GM21576 (cell line): Measurements from ENCODE around the gene EXOC4.

Experiments
- ATAC-seq: cut with Tn5 transposase; IDR thresholded peaks from one replicate; pipeline ENCODE4 v1.9.1; 2021; ENCODE audit warnings: mild to moderate bottlenecking, moderate library complexity; ENCODE audit not compliant: unreplicated experiment

The EXOC4 gene

DNA sequence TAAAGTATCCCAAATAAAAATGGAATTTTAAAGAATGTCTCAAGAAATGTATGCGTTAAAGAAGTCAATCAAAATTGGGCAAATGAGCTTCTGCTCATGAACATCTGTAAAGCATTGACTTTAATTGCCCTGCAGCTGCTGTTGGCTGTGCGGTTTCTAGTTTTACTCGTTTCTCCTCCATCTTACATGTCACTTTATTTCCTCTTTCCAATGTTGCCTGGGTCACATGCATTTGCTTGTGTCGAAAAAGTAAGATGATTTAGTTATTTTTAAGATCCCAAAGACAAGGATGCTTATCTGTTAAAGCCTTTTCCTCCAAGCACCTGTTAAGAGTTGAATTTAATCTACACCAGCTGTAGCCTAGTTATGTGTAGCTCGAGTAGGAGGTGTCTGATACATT lies 310.4 kb downstream of the EXOC4 start:
- no peak for ATAC-seq

DNA sequence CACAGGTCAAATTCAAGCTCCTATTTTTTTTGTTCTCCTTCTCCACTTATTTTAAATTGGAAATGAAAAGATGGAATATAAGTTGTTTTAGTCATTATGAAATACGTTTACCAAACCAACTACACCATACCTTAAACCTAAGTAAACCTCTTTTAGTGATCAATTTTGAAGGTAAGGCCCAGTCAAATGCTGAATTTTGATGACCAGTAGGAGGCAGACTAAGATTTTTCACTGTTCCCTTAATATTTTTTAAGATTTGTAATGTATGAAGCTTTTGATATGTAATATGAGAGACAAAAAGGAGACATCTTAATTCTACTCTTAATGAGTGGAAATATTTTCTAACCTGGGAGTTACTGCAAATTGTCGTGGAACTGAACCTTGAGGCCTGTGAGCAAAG lies 311.6 kb downstream of the EXOC4 start:
- ATAC-seq = no peak

DNA sequence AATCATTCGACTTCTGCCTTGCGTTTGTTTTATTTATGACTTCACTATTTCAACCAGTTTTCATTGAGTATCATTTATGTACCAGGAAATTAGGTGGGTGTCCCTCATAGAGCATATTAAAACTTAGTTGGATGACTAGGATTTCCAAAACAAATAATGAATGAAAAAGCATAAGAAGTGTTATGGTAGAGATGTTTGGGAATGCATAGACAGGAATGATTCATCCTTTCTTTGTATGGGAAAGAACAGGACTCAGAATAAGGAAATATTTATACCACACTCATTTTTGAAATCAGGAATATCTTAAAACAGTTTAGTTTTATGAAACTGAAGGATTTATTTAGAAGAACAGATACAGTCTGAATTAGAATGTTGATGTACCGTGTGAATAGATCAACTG lies 315.7 kb downstream of the EXOC4 start:
- no peak for ATAC-seq

DNA sequence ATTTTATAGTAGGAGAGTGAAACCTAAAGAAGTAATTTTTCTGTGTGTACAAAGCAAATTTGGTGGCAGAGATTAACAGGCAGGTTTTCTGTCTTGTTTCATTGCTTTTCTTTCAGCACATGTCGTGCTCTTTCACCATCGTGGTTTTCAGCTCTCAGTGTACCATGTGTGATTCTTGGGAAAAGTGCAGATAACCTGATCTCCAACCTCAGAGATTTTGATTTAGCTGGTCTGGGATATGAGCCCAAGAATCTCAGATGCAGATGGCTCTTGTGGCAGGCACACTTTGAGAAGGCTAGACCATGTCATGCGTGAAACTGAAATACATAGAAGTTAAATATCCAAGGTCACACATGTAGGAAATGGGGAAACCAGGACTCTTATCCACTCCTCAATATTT lies 317.4 kb downstream of the EXOC4 start:
- ATAC-seq = no peak

DNA sequence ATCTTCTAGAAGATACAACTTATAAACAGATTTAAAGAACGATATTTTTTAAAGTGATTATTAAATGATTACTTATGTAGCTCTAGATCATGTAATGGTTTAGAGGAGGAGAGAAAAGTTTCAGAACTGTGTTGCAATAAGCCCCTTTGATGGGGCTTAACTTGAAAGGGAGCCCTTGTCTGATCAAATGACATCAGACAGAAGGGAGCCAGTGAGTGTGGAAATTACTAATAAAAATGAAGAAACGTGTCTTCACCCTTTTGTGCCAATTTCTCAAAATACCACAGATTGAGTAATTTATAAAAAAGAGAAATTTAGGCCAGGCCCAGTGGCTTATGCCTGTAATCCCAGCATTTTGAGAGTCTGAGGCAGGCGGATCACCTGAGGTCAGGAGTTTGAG lies 318.2 kb downstream of the EXOC4 start:
- ATAC-seq = no peak

DNA sequence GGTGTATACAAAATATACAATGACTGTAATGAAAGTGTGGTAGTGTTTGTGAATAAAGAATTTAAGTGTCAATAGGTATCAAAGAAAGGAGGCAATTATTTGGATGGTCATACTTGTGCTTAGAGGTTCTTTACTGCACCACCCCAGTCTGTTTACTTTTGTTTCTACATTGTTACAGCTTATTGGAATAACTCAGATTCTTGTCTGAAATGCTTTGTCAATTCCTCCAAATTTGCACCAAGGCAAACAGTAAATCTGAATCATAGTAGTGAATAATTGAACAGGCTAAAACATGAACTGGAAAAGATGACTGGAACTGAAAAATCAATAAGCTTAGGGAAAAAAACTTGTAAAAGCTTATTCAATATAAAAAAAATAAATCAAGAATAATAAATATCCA lies 319.2 kb downstream of the EXOC4 start:
- ATAC-seq = no peak

DNA sequence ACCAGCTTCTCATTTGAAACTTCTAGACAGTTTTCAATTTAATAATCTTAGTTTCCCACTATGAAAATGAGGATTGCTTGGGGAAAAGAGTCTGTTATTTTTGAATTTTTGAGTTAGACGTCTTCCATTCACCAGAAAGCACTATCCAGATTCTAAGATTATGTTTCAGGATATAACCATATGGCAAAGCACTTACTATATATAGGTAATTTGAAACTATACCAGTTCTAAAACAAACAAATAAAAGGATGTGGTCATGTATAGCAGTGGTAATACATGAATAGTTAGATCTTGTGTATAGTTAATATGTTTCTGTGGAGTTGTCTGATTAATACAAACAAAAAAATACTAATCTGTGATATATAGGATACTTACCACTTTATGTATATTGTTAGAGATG lies 320.0 kb downstream of the EXOC4 start:
- no peak for ATAC-seq

DNA sequence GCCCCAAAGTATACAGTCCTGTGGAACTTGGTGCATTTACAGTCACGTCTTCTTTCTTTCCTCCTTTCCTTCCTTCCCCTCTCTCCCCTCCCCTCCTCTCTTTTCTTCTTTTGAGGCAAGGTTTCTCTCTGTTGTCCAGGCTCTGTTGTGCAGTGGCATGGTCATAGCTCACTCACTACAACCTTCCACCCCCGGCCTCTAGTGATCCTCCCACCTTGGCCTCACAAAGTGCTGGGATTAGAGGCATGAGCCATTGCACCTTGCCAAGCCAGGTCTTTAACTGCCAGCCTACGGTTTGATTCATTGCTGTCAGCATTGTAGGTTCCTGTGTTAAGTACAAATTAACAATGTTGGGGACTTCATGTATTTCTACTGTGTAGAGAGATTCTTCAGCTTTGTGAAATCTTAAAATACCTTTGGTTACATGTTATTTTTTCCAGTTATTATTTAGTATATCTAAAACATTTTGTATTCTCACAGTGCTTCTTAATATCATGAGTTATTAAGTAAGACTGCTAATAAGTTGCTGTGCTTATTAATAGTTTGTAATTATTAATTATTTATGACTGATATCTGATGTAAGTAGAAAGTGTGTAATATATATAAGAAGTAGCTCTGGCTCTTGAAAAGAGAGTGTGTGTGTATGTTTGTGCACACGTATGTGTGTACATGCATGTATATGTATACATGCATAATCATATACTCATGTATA lies 320.8 kb downstream of the EXOC4 start:
- ATAC-seq = no peak

DNA sequence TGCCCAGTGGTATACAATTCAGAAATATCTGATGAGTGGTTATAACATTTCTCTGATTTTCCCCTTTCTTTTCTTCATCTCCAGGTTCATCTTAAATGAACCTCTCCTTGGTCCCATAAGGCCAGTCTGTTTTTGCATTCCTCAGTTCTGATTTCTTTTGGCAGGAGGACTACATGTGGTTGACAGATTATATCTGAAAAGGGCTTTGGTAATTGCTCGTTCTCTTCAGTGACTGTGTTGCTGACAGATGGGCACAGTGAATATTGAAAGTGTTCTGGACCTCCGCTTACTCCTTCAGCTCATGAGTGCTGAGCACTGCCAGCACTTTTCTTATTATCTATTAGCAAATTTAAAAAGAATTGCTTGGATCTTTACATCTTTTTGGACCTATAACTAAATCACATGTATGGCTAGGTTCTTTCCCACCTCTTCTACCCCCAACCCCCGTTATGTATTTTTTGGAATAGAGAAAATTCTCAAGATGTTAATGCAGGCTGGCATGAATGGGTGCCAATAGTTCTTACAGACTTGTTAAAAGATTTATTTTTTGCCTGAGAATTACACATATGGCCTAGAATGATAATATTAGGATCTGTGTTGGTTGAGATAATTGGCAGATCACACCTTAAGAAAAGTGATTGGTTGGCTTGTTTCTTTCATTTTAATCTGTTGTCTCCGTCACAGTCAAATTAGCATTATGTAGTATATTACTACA lies 323.0 kb downstream of the EXOC4 start:
- no peak for ATAC-seq

DNA sequence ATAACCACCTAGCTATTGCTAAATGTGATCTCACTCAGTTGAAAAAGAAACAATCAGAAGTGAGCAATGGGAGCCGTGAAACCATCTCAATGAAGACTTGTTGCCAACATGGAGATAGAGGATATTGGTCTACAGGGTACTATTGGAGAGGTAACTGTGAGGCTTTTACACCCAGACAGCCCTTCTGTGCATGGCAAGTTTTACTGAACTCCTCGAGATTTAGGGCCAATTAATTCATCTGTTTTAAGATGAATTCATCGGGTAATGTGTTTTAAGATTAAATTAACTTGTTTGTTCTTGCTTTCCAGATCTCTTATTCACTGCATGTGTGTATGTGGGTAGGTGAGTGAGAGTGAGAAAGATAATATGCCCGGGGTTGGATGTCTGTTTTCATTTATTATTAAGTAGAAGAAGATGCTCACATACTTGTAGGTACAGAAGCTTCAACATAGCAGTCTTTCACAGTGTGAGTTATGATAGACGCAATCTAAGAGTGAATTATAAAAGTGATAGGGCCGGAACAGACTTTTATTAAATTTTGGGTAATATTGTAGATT lies 323.8 kb downstream of the EXOC4 start:
- ATAC-seq = no peak

DNA sequence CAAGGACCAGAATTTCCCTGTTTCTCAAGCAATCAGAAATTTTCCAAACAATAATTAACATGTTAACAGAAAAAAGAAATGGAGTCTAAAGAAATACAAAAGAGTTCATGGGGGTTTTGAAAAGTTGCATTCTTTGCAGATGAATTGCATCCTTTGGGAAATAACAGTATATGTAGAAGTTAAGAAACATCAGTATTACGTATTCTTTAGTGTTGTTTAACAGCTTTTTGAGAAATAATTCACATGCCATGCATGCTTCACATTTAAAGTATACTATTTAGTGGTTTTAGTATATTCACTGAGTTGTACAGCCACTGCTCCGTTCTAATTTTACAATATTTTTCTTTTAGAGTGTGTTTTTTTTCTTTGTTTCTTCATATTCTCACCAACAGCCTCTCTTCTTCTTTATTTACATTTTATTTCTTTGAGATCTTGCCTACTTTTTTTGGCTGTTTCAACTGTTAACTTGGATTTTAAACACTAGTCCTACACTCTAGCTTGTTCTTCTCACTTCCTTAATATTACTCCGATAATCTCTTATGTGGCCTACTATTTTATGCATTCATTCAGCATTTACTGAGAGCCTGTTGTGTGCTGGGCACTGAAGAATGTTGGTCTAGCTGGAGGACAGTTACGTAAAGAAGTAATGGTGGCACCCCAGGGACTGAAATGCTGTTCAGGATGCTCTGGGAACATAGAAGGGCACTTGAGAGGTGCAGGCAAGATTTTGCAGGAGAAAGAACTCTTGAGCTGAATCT lies 330.1 kb downstream of the EXOC4 start:
- no peak for ATAC-seq

DNA sequence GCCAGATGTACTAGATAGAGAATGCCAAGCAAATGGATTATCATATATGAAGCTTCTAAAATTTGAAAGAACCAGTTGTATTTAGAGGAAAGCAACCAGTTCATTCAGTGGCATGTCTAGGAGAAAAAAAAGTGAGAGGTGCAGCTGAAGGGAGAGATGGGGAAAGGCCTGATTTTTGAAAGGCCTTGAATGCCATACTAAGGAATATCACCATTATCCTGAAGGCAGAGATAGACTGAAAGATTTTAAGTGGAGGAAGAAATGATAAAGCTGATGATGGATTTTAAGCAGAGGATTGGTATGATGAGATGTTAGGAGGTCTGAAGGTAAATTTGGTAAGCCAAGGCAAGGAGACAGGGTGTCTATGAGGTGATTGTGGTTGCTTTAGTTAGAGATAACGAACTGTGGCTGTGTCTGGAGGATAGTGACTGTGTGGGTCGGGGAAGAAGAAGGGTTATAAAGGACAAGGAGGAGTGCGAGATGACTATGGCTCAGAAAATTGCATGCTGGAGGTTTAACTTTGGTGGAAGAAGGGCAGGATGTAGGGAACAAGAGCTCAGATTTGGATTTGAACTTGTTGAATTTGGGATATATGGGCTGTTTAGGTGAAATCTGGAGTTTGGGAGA lies 330.8 kb downstream of the EXOC4 start:
- ATAC-seq = no peak

DNA sequence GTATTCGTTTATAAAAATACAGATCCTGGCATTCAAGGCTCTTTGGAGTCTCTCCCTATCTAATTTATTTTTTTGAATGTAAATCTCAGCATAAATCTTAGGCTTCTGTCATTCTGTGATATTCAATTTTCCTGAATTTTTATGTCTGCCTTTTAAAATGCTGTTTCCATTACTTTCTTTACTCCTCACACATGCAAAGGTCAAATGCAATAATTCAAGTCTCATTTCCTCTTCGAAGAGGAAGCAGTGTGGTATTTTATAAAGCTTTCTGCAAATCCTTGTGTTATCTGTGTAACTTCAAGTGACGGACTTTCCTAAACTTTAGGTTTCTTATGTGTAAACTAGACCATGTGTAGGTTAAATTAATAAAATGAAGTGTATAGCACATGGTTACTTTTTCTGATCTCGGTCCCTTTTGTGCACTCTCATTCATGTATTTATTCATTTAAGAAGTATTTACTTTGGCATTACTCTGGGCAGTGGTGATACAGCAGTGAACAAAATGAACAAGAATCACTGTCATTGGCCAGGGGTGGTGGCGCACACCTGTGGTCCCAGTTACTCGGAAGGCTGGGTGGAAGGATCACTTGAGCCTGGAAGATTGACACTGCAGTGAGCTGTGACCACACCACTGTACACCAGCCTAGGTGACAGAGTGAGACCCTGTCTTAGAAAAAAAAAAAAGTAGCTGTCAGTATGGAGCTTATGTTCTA lies 332.2 kb downstream of the EXOC4 start:
- no peak for ATAC-seq

DNA sequence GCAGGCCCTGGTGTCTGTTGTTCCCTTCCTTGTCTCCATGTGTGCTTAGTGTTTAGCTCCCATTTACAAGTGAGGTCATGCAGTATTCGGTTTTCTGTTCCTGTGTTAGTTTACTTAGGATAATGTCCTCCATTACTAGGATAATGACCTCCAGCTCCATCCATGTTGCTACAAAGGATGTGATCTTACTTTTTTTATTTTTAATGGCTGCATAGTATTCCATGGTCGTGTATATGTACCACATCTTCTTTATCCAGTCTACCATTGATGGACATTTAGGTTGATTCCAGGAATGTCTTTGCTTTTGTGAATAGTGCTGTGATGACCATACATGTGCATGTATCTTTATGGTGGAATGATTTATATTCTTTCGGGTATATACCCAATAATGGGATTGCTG lies 333.4 kb downstream of the EXOC4 start:
- ATAC-seq = no peak

DNA sequence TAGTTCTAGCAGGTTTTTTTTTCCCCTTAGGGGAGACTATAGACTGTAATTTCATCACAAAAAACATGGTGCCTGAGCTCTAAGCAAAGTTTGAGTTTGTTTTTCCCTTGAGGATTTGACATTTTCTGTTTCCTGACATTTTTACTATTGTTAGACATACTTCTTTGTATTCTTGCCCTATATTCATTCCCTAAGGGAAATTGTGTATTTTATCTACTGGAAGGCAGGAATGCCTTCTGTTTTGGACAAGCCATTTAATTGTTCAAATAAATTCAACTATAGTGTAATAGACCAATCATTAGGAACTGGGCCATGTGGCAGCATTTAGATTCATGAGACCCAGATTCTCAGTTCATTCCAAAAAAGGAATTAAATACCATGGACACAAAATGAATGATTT lies 335.0 kb downstream of the EXOC4 start:
- ATAC-seq = no peak

DNA sequence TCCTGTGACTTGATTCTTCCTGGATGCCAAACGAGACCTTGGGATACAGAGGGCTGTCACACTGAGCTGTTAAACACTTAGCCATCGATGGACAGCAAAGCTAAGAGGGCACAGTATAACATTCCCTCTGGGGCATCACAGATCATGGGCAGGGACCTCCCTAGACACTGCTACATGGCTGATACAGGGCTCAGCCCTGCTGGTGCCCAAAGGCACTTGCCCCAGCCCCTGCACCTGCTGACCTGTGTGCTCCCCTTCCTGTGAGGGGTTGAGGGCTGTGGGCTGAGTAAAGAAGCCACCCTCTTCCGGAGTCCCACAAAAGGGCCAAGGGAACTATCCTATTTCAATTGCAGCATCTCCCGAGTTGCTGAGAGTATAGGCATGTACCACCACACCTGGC lies 337.9 kb downstream of the EXOC4 start:
- no peak for ATAC-seq

DNA sequence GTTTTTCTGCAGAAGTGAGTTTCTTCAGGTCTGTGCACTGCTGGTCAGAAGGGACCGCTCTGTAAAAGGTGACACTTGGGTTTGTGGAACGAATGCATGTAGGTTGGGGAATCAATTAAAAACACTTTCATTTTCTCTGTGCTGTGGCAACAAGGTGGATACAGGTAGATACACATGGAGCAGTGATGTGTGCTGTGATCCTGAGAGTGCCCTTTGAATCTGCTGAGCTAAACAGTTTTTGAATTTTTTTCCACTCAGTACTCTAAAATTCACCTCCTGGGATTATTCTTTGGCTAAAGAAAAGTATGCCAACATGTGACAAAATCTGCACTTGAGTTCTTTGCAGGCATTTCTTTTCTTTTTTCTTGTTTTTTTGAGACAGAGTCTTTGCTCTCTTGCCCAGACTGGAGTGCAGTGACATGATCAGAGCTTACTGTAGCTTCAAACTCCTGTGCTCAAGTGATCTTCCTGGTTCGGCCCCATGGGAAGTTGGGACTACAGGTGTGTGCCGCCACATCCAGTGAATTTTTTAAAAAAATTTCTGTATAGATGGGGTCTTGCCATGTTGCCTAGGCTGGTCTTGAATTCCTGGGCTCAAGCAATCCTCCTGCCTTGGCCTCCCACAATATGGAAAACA lies 338.9 kb downstream of the EXOC4 start:
- ATAC-seq = no peak

DNA sequence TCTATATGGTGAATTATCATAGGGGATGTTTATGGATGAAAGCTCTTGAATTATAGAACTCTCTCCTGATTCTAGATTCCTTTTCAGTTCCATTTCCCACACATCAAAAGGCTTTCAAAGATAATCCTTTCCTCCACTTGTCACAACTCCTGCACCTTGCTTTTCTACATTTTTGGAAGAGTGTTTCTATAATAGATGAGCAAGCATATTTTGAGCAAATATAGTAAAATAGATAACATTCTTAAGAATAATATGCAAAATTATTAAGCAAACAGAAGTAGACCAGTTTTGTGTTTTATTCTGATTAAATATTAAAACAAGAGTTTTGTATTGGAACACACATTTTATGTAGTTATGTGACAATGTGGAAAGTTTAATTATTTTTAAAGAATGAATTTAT lies 340.7 kb downstream of the EXOC4 start:
- ATAC-seq = no peak

DNA sequence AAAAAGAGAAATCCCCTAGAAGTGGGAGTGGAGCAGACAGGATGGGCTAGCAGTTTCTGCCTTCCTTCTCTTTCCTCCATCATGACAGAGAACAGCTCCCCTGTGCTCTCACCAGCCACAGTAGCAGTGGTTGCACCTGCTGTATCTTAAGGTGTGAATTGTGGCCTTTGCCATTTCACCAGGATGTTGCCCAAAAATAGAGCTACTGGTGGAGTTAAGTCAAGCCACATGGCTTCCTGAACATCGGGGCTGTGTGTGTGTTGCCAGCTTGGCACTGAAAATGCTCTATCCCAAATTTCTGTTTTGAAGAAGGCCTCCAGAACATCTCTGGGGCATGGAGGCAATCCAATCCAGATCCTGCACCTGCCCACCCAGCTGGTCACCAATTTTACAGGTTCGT lies 348.7 kb downstream of the EXOC4 start:
- ATAC-seq = no peak

DNA sequence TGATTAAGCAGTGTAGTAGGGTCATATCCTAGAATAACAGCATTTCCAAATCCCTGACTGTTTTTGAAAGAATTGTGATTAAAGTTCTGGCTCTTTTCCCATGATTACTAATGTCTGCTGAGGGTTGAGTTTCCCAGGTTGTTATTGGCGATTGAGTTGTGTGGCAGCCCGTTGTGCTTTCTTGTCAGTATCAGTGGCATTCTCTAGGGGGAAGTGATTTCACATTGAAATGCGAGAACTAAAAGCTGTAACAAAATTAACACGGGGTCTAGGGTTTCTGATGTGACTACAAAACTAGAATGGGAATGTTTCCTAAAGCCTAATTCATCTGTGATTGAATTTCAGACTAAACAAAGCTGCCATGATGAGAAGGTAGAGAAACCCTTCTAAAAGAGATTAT lies 349.4 kb downstream of the EXOC4 start:
- no peak for ATAC-seq
